Brain pericyte (primary cell): ENCODE measurements around the gene PPP1R12A.
A peak's percentile ranks its signal among the peaks of the same experiment; 100 is the strongest.

ENCODE experiments used
- DNase-seq: peaks from one replicate; pipeline ENCODE4 v3.0.0-alpha.2; 2012; ENCODE audit warnings: low read depth, low spot score

PPP1R12A gene

DNA sequence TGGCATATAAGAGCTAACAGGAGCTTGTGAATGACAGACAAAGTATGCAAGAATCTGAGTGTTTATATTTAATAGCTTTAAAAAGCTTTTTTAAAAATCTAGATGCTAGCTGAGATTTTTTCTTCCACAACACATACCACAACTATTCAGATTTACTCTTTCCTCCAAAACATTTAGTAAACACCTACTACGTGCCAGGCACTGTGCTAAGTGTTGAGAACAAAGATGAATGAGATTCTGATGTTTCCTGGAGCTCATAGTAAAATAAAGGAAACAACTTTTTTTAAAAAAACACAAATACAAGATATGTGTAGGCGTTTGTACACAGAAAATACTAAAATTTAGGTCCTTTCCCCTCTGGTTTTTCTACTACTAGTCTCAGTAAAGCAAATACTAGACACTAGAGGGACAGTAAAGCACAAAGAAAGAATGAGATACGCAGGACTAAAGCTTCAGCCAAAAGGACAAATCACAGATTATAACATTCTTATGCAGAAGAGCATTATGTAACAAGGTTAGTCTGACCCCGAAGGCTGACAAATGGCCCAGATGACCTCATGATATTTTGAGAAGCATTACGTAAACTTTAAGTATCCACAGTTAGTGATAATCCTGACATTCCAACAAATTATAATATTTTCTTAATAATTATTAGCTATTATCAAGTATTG is 165.6 kb downstream of the PPP1R12A start:
- no peak for DNase-seq

DNA sequence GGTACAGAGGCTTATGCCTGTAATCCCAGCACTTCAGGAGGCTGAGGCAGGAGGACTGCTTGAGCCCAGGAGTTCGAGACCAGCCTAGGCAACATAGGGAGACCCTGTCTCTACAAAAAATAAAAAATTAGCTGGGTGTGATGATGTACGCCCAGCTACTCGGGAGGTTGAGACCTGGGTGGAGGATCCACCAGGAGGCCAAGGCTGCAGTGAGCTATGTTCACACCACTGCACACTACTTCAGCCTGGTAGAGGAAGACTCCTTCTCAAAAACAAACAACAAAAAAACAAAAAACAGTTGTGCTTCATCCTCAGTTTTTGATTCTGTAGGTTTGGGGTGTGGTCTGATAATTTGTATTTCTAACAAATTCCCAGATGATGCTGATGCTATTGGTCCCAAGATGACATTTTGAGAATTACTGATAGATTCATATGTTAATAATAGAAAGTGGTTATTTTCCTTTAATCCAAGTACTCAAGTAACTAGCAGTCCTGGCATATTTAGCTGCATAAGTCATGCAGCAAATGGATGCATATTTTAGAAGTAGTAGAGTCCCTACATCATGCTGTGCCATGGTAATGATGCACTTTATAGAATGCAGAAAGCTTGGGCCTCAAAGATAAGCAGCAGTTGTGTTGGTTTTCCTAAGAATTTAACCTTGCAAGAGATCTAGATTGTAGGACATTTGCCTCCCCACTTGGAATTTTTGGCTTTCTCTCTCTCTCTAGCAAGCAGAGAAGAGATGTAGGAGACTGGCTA is 168.0 kb downstream of the PPP1R12A start:
- DNase-seq = no peak

DNA sequence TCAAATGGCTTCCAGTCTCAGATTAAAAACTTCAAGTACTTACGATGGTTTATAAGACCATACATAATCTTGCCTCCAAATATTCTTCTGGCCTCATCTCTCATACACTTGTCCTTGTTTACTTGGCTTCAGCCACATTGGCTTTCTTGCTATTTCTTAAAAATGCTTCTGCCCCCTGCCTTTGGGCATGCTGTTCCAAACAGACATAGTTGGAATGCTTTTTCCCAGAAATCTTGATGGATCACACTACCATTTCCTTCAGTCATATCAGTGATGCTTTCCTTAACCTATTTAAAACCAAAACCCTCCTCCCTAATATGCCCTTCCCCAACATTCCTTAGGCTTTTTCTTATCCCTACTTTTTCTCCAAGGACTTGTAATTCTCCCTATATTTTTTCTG is 169.7 kb downstream of the PPP1R12A start:
- DNase-seq = no peak

DNA sequence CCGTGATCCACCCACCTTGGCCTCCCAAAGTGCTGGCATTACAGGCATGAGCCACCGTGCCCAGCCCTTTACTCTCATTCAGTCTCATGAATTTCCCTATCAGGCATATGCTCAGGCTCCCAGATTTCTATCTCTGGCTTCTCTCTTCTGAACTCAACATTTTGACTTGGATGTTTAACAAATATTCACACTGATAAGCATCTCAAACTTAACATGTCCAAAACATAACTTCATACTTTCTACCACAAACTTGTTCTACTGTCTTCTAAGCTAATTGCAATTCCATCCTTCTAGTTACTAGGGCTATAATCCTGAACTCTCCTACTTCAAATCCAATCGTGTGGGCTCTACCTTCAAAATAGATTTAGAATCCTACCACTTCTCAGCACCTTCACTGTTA is 170.3 kb downstream of the PPP1R12A start:
- no peak for DNase-seq

DNA sequence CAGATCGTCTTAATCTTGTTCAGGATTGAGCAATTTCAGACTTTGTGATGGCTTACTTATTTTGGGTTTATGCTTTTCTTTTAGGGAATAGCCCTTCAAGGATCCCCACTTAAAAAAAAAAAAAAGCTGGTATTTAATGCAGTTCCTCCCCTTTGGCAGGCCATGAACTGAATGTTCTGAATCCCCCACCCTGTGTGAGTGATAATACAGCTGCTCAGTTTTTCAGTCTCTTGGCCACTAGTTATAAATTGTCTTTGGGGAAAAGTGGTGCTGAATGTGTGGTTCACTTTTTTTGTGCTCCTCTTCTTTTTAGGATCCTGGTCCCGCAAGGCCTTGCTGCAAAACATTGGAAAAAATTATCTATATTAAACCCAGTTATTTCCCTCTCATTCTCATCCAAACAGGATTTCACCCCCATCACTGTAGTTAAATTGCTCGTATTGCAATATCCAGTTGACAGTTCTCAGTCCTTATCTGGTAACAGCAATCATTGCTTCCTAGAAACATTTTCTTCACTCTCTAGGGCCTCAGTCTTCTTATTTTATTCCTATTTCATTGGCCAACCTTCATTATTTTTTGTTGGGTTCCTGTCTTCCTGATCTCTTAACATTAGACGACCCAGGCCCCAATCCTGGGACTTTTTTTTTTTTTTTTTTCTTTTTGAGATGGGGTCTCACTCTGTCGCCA is 171.0 kb downstream of the PPP1R12A start:
- no peak for DNase-seq

DNA sequence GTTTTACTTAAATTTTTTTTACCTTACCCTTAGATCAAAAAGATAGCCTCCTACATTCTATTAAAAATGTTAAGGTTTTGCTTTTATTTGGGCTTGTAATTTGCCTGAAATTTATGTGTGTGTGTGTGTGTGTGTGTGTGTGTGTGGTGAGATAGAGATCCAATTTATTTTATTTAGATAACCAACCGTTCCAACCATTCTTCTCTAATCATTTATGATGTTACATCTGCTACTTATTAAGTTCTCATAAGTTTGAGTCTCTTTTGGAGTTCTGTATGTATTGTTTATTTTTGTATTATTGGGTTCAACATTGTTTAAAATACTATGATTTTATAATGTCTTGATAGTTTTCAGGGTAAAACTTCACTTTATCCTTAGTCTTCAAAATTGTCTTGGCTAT is 173.6 kb downstream of the PPP1R12A start:
- no peak for DNase-seq

DNA sequence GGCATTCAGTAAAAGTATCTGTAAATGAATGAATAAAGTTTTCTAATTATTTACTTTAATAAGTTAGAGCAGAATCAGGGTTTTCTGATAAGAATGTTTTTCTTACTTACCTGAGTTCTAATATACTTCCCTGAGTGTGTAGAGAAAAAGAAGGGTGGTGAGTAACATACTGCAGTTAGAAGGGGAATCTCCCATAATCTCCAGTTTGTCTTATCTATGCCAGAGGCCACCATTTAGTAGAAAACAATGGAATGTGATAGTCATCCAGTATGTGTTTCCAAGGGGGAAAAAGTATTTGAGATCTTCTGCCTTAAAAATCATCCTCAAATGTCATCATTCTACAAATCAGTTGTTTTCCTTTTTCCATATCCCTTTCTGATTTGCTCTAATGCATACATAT is 187.6 kb downstream of the PPP1R12A start:
- no peak for DNase-seq

DNA sequence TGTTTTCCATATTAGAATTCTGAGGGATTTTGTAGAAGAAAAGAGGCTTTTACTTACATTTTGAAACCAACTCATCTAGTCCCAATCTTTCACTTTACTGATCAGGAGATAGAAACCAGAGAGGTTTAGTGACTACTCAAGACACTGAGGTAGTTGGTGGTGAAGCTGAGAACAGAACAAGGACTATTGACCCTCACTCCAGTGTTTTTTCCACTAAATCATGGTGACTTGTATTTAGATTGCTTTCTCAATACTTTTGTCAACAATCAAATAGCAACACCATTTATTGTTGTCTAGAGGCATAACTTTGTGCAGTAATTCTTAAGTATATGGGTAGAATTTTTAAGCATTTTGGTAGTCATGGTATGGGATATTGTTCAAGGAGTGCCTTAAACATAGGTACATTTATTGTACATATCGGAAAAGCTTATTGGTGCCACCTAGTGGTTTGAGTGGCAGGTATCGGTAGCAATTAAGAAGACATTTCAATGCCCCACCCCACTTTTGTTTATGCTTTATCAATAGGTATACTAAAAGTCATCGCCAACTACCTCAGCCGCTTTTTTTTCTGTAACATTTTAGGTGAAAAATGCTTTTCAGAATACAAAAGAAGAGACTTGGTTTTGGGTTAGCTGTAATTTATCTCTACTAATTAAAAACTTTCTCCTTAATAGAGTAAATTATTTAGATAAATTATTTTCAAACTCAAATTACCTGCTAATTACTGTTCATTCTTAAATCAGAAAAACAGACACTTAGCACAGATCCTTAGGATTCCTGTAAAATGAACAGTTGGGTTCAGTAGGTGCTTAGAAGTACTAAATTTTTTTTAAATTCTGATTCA is 196.8 kb downstream of the PPP1R12A start:
- peak; percentile 5 for DNase-seq

DNA sequence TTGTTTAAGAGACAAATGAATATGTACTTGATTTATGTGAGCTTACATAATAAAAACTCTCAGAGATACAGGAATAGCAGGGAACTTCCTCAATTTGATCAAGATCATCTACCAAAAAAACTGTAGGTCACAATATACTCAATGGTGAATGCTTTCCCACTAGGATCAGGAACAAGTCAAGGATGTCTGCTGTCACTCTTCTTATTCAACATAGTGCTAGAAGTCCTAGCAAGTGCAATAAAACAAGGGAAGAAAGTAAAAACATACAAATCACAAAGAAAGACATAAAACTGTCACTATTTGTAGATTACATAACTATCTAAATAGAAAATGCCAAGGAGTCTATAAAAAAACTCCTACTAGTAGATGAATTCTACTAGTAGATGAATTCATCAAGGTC is 202.3 kb downstream of the PPP1R12A start:
- no peak for DNase-seq

DNA sequence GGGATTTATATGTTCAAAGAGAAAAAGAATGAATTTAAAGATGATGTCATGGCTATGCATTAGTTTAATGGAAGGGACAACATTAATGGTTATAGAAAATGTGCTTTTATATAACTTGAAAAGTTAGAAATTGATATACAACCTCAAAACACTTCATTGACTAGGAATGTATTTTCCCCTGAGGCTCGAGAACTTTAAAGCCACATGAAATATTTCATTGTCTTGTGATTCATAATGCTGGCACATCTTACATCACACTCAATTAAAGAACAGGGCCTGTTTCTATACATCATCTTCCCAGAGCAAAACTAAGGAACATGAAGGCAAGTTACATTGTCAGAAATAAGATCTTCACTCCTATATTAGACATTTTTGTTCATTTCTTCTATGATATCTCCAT is 208.9 kb downstream of the PPP1R12A start:
- no peak for DNase-seq
